MV-4-11 (cell line): ENCODE data around the gene MC5R.

Experiments used
- DNase-seq: peaks from one replicate; lab custom pipeline; 2025; lab: John Stamatoyannopoulos, UW

MC5R gene

DNA sequence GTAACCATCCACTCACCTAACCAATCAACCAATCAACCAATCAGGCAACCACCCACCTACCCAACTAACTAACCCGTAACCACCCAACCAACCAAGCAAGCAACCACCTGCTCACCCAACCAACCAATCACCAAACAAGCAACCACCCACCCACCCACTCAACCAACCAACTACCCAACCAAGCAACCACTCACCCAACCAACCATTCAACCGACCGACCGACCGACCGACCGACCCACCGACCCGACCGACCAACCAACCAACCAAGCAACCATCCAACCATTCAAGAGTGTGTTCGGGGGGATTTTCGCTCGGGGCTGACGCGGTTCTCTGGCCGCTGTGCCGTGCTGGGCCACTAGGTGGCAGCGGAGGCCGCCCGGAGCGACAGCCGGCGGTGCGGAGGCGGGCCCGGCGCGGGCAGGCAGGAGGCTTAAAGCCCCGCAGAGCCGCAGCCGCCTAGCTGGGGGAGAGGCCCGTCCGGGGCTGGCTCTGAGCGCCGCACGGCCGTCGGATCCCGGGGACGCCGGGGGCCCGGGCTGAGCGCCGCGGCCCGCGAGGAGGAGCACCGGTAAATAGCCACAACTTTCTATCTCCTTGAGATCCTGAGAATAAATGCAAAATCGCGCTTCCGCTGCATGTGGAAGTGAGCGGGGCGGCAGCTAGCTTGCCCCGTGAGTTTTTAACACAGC, at the start of gene MC5R:
Gene MC5R (plus strand): TSS at position 443 of the 689 bp plus-strand sequence. CDS start 1,617 bp downstream, outside the sequence.
- peak; percentile 28 for DNase-seq

- no peak for DNase-seq
These were observed 48.9 kb upstream of the MC5R start for GRCh38 chr18:13775058-13775457.

DNA sequence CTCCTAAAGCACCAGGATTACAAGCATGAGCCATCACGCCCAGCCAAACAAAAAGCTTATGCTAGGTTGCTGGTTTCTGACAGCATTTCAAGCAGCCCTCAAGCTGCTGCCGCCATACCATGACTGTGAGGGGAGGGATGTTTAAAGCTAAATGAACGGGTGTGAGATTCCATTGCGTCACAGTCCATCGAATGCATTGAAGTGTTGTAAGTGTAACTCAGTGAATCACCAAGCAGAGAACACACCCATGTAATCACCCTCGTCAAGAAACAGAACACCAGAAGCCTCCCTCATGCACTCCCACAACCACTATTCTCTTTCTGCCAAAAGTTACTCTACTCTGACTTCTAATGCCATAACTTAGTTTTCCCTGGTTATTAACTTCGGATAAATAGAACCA, 32.8 kb upstream of the MC5R start:
- DNase-seq: peak; percentile 49

- no peak for DNase-seq
These were observed 30.1 kb upstream of the MC5R start for GRCh38 chr18:13793819-13794218.

- DNase-seq: no peak
These were observed 27.4 kb upstream of the MC5R start for GRCh38 chr18:13796515-13796914.

DNA sequence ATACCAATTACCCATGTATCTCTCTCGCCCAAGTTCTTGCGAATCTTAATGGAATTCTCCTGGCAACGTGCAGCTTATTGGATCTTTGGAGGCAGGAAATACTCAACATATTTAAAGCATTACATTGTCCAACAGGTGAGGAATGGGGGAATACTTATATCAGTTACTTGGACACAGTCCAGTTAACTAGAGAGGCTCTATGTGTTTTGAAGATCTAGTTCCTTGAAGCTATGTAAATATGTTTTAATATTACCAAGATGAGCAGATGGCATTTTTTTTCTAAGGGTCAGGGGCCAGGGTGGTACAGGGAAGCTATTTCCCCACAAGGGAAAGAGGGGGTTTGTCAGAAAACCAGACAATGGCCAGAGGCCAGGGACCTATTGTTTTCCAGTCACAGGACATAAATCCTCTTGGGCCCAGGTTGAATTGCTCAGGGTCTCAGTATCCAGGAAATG, 26.8 kb upstream of the MC5R start:
- DNase-seq: no peak

DNA sequence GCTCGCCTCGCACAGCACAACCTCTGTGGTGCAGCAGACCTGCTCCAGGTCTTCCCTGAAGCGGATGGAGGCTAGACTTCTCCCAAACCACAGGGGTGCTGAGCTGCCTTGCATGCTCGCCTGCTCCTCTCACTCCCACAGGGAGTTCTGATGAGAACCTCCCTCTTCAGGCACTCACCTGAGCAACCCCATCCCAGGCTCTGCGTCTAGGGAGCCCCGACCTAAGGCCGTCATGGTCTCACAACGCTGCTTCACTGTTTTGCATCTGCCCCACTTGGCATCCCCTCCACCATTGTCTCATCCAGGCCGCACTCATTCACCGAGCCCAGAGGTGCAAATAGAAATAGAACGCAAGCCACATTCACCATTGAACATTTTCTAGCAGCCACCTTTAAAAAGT, 24.6 kb upstream of the MC5R start:
- no peak for DNase-seq

- no peak for DNase-seq
These were observed 23.3 kb upstream of the MC5R start for GRCh38 chr18:13800505-13801259.

DNA sequence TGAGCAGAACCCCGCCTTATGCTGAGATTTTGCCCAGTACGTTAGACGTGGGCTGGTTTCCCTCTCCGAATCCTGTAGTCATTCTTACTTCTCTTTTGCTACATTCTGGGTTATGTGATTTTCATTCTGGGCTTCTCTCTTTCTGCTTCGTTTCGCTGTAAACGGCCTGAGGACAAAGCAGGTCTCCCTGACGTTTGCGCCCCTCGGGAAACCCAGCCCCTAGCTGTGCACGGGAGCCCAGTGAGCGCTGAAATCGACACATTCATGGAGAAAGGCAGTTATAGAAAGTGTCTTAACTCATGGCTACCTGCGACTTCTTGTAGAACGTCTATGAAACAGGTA, 22.7 kb upstream of the MC5R start:
- DNase-seq: no peak

GRCh38 chr18:13804305-13804704, 19.6 kb upstream of the MC5R start:
- DNase-seq: no peak

DNA sequence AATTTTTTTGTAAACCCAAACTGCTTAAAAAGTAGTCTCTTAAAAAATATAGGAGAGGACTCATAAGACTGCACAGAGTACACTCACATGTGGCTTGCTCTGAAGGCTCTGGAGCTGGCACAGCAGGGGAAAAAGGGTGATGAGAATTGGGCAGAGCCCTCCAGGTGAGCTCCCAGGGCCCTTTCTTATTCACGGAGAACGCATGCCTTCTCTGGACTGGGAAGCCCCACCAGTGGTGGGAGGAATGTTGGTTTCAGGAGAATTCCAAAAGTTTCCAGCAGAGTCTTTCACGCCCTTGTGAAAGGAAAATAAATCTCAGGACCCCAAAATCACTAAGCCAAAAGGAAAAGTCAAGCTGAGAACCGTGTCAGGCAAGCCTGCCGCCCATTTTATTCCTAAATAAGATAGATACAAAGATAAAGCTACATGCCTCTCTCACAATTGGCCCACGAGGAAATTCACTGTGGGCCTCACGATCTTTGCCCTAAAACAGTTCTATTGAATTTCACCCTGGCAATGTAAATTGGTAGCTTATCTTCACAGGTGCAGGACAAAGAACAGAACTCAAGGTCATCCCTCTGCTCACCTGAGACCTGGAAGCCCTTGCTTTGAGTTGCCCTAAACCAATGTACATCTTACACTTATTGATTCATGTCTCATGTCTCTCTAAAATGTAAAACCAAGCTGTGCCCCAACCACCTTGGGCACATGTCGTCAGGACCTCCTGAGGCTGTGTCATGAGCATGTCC, 15.5 kb upstream of the MC5R start:
- no peak for DNase-seq

- DNase-seq: no peak
These were observed 14.9 kb upstream of the MC5R start for GRCh38 chr18:13809043-13809430.

GRCh38 chr18:13809531-13810255, 14.3 kb upstream of the MC5R start:
- DNase-seq: no peak

- no peak for DNase-seq
These were observed 12.9 kb upstream of the MC5R start for GRCh38 chr18:13810950-13811485.

- no peak for DNase-seq
These were observed 12.0 kb upstream of the MC5R start for GRCh38 chr18:13811993-13812392.

GRCh38 chr18:13813271-13813849, 10.6 kb upstream of the MC5R start:
- DNase-seq: peak; percentile 41

DNA sequence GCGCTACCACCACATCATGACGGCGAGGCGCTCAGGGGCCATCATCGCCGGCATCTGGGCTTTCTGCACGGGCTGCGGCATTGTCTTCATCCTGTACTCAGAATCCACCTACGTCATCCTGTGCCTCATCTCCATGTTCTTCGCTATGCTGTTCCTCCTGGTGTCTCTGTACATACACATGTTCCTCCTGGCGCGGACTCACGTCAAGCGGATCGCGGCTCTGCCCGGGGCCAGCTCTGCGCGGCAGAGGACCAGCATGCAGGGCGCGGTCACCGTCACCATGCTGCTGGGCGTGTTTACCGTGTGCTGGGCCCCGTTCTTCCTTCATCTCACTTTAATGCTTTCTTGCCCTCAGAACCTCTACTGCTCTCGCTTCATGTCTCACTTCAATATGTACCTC, 2.3 kb downstream of the MC5R start:
- DNase-seq: no peak

DNA sequence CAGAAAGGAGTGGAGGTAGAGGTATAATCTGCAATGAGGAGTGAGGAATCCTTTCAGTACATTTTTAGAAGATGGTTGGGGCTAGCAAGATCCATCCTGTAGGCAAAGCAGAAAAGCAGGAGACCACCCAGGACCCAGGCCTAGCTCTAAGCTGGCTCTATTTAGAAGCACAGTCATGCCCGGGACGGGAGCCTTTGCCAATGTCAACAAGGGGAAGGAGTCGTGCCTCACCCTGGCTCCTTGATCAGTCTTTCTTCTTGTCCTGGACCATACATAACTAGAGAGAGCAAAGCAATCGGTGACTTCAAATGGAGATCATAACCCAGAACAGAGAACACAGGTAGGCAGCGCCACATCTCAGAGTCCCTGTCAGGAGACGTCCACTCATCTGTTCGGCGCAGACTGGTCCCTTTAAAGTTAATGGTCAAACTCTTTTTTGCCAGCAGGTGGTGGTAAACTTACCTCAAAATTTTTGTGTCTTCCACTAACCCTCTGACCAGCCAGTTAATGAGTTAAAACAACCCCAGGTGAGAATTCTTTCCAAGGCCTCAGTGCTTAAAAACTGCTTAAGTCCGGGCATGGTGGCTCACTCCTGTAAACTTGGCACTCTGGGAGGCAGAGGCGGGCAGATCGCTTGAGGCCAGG, 8.0 kb downstream of the MC5R start:
- DNase-seq: no peak

GRCh38 chr18:13834496-13835015, 10.6 kb downstream of the MC5R start:
- DNase-seq: no peak

DNA sequence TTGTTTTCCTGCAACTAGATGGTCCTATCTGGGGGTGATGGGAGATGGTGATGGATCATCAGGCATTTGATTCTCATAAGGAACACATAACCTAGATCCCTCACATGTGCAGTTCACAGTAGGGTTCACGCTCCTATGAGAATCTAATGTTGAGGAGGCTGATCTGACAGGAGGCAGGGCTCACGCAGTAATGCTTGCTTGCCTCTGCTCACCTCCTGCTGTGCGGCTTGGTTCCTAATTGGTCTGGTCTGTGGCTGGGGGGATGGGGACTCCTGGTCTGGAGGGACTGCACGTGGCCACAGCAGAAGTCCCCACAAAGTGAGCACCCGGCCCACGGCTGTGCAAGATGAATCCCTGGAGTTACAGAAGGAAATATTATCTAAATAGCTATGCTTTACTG, 11.3 kb downstream of the MC5R start:
- DNase-seq: no peak

- DNase-seq: peak; percentile 10
These were observed 12.6 kb downstream of the MC5R start for GRCh38 chr18:13836559-13836958.
